H1 (cell line): ENCODE data around the gene DPH6. TPM values are rescaled to one million over a fixed set of nuclear protein-coding genes. Genes with fewer than 3 reads are reported as not detected.

Experiments used
- NANOG ChIP-seq: IDR thresholded peaks from 2 replicates; pipeline ENCODE4 v1.6.1; 2011; ENCODE audit warnings: low read length, low read depth, mild to moderate bottlenecking, inconsistent platforms; ENCODE audit not compliant: insufficient read depth, poor library complexity, severe bottlenecking
- SP1 ChIP-seq: IDR thresholded peaks from 2 replicates; pipeline ENCODE4 v1.6.1; 2011; ENCODE audit warnings: low read depth, low read length
- SUZ12 ChIP-seq: fragments of 200-600 bp; sonication (generic); IDR thresholded peaks from 2 replicates; pipeline ENCODE4 v1.6.1; 2012; ENCODE audit warnings: mild to moderate bottlenecking, inconsistent platforms, low read length, moderate library complexity, mixed read lengths
- polyA plus RNA-seq, 7 experiments: library from polyadenylated mRNA; depleted of rRNA in 3 of 7; stranded (reverse) in 5 of 7; unstranded in 2 of 7; fragments of >200 nt in 5 of 7; fragments of 200-250 nt in 2 of 7; gene quantifications; 1 replicate in 5 of 7; 2 replicates in 1 of 7; 4 replicates in 1 of 7; pipeline versions ENCODE4 v1.2.1 to v1.2.3, GENCODE V29; 2011 to 2013; ENCODE audit warnings: missing spikeins in 2 of 7, mixed read lengths in 2 of 7
- total RNA-seq: library from RNA; stranded (reverse); fragmentation: NEBNext Ultra II Directional; extraction: Animal tissue kit (Norgen Biotek cat#: 25700); gene quantifications from 2 replicates; pipeline ENCODE4 v1.2.1, GENCODE V29; 2021

Gene DPH6
- total and polyA plus RNA-seq, 2 of the 8 experiments (the other 6 are each of a cell fraction or from before 2014, with no cell fraction given), result 21.6 to 30.5 TPM

- no peak for TF ChIP-seq SP1
- no peak for TF ChIP-seq NANOG
- TF ChIP-seq SUZ12, result no peak
These were observed 146.1 kb downstream of the DPH6 start (continued) for GRCh38 chr15:35399901-35400300.
